Activated gamma-delta T cell (primary cell): ENCODE data around the gene P2RX5.
"Not testable (repeated sequence)": the region's sequence is repeated elsewhere in the genome, so short reads cannot be mapped to it uniquely, and the experiment has no call there.

Experiments used
- DNase-seq: peaks from one replicate; lab custom pipeline; 2025; lab: John Stamatoyannopoulos, UW
- total RNA-seq, 2 donors: gene quantifications; one replicate each; lab custom pipeline; 2026; lab: John Stamatoyannopoulos, UW

The P2RX5 gene
- 22.5 to 29.3 reads per million in 2 donors for total RNA-seq

GRCh38 chr17:3695723-3696411, at the start of gene P2RX5:
P2RX5 (minus strand) TSS chr17:3696155; CDS start chr17:3696005, 150 bp downstream.
- DNase-seq = peak; percentile 34

DNA sequence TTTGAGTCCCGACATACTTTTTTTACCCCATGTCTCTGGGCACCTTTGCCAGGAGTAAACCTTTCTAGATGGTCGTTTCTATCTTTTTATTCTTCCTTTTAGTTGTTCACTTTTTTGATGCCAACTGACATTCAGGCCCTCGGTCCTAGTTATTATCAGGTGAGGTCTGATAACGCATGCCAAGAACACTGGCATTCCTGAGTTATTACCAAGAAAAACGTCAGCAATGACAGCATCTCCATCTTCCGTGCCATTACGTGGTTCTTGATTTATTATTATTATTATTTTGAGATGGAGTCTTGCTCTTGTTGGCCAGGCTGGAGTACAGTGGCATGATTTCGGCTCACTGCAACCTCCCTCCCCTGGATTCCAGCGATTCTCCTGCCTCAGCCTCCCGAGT, 49.1 kb upstream of the P2RX5 start:
- no peak for DNase-seq

GRCh38 chr17:3744014-3744413, 48.1 kb upstream of the P2RX5 start:
- no peak for DNase-seq

GRCh38 chr17:3740611-3741073, 44.7 kb upstream of the P2RX5 start:
- DNase-seq = no peak

GRCh38 chr17:3739422-3740124, 43.6 kb upstream of the P2RX5 start:
- no peak for DNase-seq

DNA sequence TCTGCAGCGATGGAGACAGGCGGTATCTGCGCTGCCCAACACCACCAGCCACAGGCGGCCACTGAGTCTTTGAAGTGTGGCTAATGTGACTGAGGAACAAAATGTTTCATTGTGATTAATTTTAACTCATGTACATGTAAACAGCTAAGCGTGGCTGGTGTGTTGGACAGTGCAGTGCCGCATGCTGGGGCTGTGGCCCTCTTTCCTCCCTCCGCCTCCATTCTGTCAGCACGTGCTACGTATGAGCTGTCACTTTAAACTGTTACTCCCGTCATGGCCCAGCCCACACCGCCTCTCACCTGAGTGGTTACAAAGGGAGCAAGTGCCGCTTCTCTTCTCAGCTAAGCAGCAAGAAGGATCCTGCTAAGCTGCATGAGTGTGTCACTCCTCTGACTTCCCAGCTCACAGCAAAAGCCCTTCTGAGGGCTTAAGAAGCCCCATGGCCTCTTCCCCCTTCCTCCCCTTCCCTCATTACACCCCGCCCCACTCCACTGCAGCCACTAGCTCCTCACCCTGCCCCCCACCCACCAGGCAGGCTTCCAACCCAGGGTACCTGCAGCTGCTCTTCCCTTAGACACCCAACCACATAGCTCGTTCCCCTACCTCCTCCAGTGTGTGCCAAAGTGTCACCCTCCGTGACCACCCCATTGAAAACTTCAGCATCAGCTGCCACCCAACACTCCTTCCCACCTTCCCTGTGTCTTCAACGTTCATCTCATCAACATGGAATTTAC, 42.8 kb upstream of the P2RX5 start:
- DNase-seq = no peak

DNA sequence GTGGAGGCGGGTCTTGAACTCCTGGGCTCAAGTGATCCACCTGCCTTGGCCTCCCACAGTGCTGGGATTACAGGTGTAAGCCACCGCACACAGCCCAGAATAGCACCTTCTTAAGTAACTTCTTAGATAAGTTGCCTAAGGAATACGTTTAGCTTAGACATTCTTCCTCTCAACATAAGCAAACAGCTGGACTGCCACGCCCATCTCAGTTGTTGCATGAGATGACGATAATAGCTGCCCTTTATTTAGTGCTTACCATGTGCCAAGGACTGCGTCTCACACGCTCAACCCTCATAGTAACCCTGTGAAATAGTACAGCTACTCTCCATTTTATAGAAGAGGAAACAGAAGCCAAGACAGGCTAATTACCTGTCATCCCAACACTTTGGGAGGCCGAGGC, 39.6 kb upstream of the P2RX5 start:
- no peak for DNase-seq

DNA sequence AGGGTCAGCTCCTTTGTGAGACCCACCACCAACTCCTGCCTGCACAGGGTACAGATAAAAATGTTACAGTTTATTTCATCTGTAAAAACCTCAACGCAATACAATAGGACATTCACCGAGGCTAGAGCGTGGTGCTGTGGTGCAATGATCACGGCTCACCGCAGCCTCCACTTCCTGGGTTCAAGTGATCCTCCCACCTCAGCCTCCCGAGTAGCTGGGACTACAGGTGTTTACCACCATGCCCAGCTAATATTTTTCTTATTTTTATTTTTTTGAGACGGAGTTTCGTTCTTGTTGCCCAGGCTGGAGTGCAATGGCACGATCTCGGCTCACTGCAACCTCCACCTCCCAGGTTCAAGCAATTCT, 38.9 kb upstream of the P2RX5 start:
- DNase-seq = not testable (repeated sequence)

- DNase-seq = no peak
Observed at GRCh38 chr17:3732210-3732621, 36.3 kb upstream of the P2RX5 start.

GRCh38 chr17:3730881-3731429, 35.0 kb upstream of the P2RX5 start:
- no peak for DNase-seq

- no peak for DNase-seq
Observed at GRCh38 chr17:3729881-3730280, 33.9 kb upstream of the P2RX5 start.

GRCh38 chr17:3728099-3728498, 32.1 kb upstream of the P2RX5 start:
- DNase-seq = not testable (repeated sequence)

DNA sequence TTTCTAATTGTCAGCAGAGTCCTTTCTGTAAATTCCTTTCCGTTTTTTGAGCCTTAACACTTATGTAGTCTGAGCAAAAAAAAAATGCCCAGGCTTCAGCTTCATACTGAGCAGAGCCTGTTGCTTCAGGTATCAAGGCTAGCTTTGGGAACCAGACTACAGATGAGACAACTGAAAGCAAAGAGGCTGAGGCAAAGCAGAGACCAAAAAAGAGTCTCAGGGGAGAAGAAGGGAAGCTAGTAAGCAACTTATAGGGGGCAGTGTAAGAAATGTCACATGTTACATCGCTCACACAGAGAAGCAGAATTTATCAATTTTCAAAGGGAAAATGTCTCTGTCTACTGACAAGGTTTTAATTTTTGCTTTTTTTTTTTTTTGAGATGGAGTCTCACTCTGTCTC, 31.1 kb upstream of the P2RX5 start:
- DNase-seq = no peak

GRCh38 chr17:3724378-3725077, 28.6 kb upstream of the P2RX5 start:
- no peak for DNase-seq

DNA sequence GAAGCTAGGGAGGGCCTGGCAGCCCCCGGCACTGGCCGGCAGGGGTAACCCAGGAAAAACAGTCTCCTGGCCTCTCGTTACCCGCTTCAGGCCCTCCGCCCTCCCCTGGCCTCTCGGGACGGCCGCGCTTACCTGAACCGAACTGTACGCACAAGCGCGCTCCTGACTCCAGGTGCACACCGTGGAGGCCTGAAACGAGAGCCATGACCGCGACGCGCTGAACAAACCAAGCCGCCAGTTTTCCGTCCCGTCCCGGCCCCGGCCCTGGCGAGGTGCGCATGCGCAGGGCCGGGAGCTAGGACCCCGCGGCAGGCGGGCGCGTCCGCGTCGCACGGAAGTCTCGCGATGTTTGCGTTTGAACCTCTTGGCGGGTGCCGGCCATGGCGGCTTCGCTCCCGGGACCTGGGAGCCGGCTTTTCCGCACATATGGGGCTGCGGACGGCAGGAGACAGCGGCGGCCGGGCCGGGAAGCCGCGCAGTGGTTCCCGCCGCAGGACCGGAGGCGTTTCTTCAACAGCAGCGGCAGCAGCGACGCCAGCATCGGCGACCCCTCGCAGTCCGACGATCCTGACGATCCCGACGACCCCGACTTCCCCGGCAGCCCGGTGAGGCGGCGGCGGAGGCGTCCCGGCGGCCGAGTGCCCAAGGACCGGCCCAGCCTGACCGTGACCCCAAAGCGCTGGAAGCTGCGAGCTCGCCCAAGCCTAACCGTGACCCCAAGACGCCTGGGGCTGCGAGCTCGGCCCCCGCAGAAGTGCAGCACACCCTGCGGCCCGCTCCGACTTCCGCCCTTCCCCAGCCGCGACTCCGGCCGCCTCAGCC, 27.8 kb upstream of the P2RX5 start, which contains the start of gene HASPIN:
TSS of gene HASPIN (plus strand) at position 348 of the 822 bp plus-strand sequence. CDS start at position 381, 33 bp downstream.
- peak; percentile 82 for DNase-seq

GRCh38 chr17:3723188-3723555, 27.2 kb upstream of the P2RX5 start:
- DNase-seq = no peak

DNA sequence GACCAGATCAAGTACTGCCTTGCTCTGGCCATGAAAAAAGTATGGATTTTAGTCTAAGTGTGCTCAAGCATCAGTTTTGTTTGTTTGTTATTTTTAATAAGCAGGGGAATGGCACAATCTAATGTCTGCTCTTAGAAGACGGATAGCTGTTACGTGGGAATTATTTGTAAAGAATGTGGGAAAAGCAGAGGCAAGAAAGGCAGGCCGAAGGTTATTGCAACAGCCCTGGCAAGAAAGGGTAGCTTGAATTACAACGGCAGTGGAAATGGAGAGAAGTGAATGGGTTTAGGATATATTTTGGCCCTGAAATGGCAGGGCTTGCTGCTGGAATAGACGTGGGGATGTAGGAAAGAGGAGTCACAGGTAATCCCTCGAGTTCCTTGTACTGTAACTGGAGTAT, 26.8 kb upstream of the P2RX5 start:
- DNase-seq = no peak

DNA sequence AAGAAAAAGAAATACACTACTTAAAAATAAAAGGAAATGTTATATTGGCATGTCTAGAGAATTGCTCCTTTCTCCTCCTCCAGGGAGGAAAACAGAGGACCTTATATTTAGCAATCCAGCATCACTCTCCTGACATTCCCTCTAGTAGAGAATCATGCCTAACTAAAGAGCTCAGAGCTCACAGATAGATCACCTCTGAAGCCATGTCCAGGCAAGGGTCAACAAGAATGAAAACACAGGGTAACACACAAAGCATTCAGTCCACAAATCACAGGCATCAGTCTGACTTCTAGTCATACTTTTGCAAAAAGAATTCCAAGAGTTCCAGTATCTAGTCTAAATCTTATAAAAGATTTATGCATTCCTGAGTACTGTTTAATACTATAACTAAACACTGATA, 23.3 kb upstream of the P2RX5 start:
- DNase-seq = no peak

- no peak for DNase-seq
Observed at GRCh38 chr17:3718201-3718600, 22.2 kb upstream of the P2RX5 start.

- no peak for DNase-seq
Observed at GRCh38 chr17:3715296-3715695, 19.3 kb upstream of the P2RX5 start.
